SK-N-SH treated with all-trans-retinoic acid at 6 μM for 48 hours (cell line): Measurements from ENCODE around the gene FOXB1.

Source experiments
- ATAC-seq: fragments of 200-7000 bp; cut with Tn5 transposase; 3 replicates; pipeline ENCODE4 v1.9.1; 2020; ENCODE audit warnings: mild to moderate bottlenecking, moderate library complexity
- ARNTL ChIP-seq: fragments of 450-650 bp; formaldehyde crosslinking; IDR thresholded peaks from 2 replicates; pipeline ENCODE4 v1.5.0; 2020; ENCODE audit warnings: low read depth, mild to moderate bottlenecking, moderate library complexity, borderline replicate concordance
- BACH2 ChIP-seq: fragments of 250-450 bp; sonication (Bioruptor Pico); IDR thresholded peaks from 2 replicates; pipeline ENCODE4 v1.9.0; 2021; ENCODE audit warnings: mild to moderate bottlenecking, borderline replicate concordance
- CREB5 ChIP-seq: fragments of 250-450 bp; sonication (Bioruptor Pico); IDR thresholded peaks from 2 replicates; pipeline ENCODE4 v1.5.1; 2020; ENCODE audit warnings: low read depth, mild to moderate bottlenecking, moderate library complexity
- CSDC2 ChIP-seq: fragments of 250-450 bp; sonication (Bioruptor Pico); IDR thresholded peaks from 2 replicates; pipeline ENCODE4 v1.5.0; 2020; ENCODE audit warnings: mild to moderate bottlenecking, moderate library complexity
- CSRNP3 ChIP-seq: fragments of 250-450 bp; sonication (Bioruptor Pico); IDR thresholded peaks from 2 replicates; pipeline ENCODE4 v1.5.1; 2021; ENCODE audit warnings: mild to moderate bottlenecking, moderate library complexity
- ESRRG ChIP-seq: fragments of 250-450 bp; sonication (Bioruptor Pico); IDR thresholded peaks from 2 replicates; pipeline ENCODE4 v1.6.1; 2021; ENCODE audit warnings: mild to moderate bottlenecking
- GLIS3 ChIP-seq: fragments of 250-450 bp; sonication (Bioruptor Pico); IDR thresholded peaks from 2 replicates; pipeline ENCODE4 v1.5.0; 2020; ENCODE audit warnings: mild to moderate bottlenecking, moderate library complexity
- OSR1 ChIP-seq: fragments of 250-450 bp; sonication (Bioruptor Pico); IDR thresholded peaks from 2 replicates; pipeline ENCODE4 v1.8.0; 2022; ENCODE audit warnings: moderate library complexity, mild to moderate bottlenecking, inconsistent platforms
- POU6F1 ChIP-seq: fragments of 250-450 bp; sonication (Bioruptor Pico); IDR thresholded peaks from 2 replicates; pipeline ENCODE4 v1.8.0; 2021; ENCODE audit warnings: low read depth, mild to moderate bottlenecking, moderate library complexity, borderline replicate concordance
- PPARA ChIP-seq: fragments of 250-450 bp; sonication (Bioruptor Pico); IDR thresholded peaks from 2 replicates; pipeline ENCODE4 v1.5.0; 2020; ENCODE audit warnings: mild to moderate bottlenecking, borderline replicate concordance
- RARB ChIP-seq: fragments of 250-450 bp; sonication (Bioruptor Pico); IDR thresholded peaks from 2 replicates; pipeline ENCODE4 v1.8.0; 2021; ENCODE audit warnings: mild to moderate bottlenecking, moderate library complexity
- SNAI2 ChIP-seq: fragments of 250-450 bp; sonication (Bioruptor Pico); IDR thresholded peaks from 2 replicates; pipeline ENCODE4 v1.5.0; 2020; ENCODE audit warnings: mild to moderate bottlenecking, moderate library complexity
- TCF4 ChIP-seq: fragments of 250-450 bp; sonication (Bioruptor Pico); IDR thresholded peaks from 2 replicates; pipeline ENCODE4 v1.8.0; 2021; ENCODE audit warnings: mild to moderate bottlenecking, moderate library complexity, borderline replicate concordance
- TSHZ2 ChIP-seq: fragments of 250-450 bp; sonication (Bioruptor Pico); IDR thresholded peaks from 2 replicates; pipeline ENCODE4 v1.5.0; 2020; ENCODE audit warnings: mild to moderate bottlenecking, moderate library complexity
- ZC3H10 ChIP-seq: fragments of 250-450 bp; sonication (Bioruptor Pico); IDR thresholded peaks from 2 replicates; pipeline ENCODE4 v1.5.1; 2021; ENCODE audit warnings: mild to moderate bottlenecking, moderate library complexity
- ZFP3 ChIP-seq: fragments of 250-450 bp; sonication (Bioruptor Pico); IDR thresholded peaks from 2 replicates; pipeline ENCODE4 v1.5.0; 2020; ENCODE audit warnings: mild to moderate bottlenecking, moderate library complexity
- ZFP30 ChIP-seq: fragments of 450-650 bp; formaldehyde crosslinking; IDR thresholded peaks from 2 replicates; pipeline ENCODE4 v1.5.0; 2022; ENCODE audit warnings: mild to moderate bottlenecking, moderate library complexity
- ZNF565 ChIP-seq: fragments of 450-650 bp; formaldehyde crosslinking; conservative IDR thresholded peaks from 2 replicates; pipeline ENCODE4 v1.5.0; 2020; ENCODE audit warnings: low read depth, mild to moderate bottlenecking, moderate library complexity
- ZNF70 ChIP-seq: fragments of 450-650 bp; formaldehyde crosslinking; IDR thresholded peaks from 2 replicates; pipeline ENCODE4 v1.5.0; 2020; ENCODE audit warnings: mild to moderate bottlenecking, moderate library complexity
- ZNF8 ChIP-seq: fragments of 450-650 bp; formaldehyde crosslinking; IDR thresholded peaks from 2 replicates; pipeline ENCODE4 v1.5.0; 2020; ENCODE audit warnings: mild to moderate bottlenecking, moderate library complexity

The FOXB1 gene

GRCh38 chr15:60004009-60004845, at the start of gene FOXB1:
Gene FOXB1, plus strand, starts transcription at chr15:60004311. Its CDS starts 653 bp downstream, at chr15:60004964.
- TF ChIP-seq ZFP3 (CRISPR knock-in tag) (no peak), GLIS3 (CRISPR knock-in tag) (no peak), ZNF70 (CRISPR knock-in tag) (no peak), BACH2 (CRISPR knock-in tag) (no peak), CSRNP3 (CRISPR knock-in tag) (no peak), POU6F1 (CRISPR knock-in tag) (no peak)
- ATAC-seq = peak; percentile 22; the same call in 1 of the 3 replicates

- ATAC-seq = no peak
- TF ChIP-seq TCF4 (CRISPR knock-in tag) (no peak), CSDC2 (CRISPR knock-in tag) (no peak), TSHZ2 (no peak), SNAI2 (no peak), CREB5 (CRISPR knock-in tag) (no peak), ZFP30 (CRISPR knock-in tag) (no peak), ZC3H10 (CRISPR knock-in tag) (no peak), OSR1 (CRISPR knock-in tag) (no peak), GLIS3 (CRISPR knock-in tag) (no peak), RARB (CRISPR knock-in tag) (no peak), PPARA (CRISPR knock-in tag) (no peak), ZNF8 (no peak), ZNF70 (CRISPR knock-in tag) (no peak), ESRRG (CRISPR knock-in tag) (no peak), ZNF565 (CRISPR knock-in tag) (no peak), ARNTL (CRISPR knock-in tag) (no peak), BACH2 (CRISPR knock-in tag) (no peak)
Measured at GRCh38 chr15:59958288-59958687, 45.8 kb upstream of the FOXB1 start.

GRCh38 chr15:59960318-59960717, 43.8 kb upstream of the FOXB1 start:
- ATAC-seq = no peak

More at GRCh38 chr15:59960318-59960717, 43.8 kb upstream of the FOXB1 start:
- TF ChIP-seq TCF4 (CRISPR knock-in tag) (no peak), ZNF70 (CRISPR knock-in tag) (no peak), CSDC2 (CRISPR knock-in tag) (no peak), POU6F1 (CRISPR knock-in tag) (no peak), ZFP3 (CRISPR knock-in tag) (no peak)
